GM12891 (cell line): ENCODE results near the gene DLGAP1.

Experiments
- POLR2A ChIP-seq: IDR thresholded peaks from 2 replicates; pipeline ENCODE4 v1.6.1; 2011; ENCODE audit warnings: low read depth, low read length, control low read depth
- POLR2AphosphoS5 ChIP-seq: IDR thresholded peaks from 2 replicates; pipeline ENCODE4 v1.6.1; 2011; ENCODE audit warnings: low read depth, low read length, control low read depth
- POU2F2 ChIP-seq: IDR thresholded peaks from 2 replicates; pipeline ENCODE4 v1.6.1; 2011; ENCODE audit warnings: low read depth, mild to moderate bottlenecking, control low read depth, low read length, moderate library complexity
- SPI1 ChIP-seq: IDR thresholded peaks from 2 replicates; pipeline ENCODE4 v1.6.1; 2011; ENCODE audit warnings: low read depth, low read length, control low read depth
- TAF1 ChIP-seq: IDR thresholded peaks from 2 replicates; pipeline ENCODE4 v1.6.1; 2011; ENCODE audit warnings: low read depth, low read length, control low read depth

DNA sequence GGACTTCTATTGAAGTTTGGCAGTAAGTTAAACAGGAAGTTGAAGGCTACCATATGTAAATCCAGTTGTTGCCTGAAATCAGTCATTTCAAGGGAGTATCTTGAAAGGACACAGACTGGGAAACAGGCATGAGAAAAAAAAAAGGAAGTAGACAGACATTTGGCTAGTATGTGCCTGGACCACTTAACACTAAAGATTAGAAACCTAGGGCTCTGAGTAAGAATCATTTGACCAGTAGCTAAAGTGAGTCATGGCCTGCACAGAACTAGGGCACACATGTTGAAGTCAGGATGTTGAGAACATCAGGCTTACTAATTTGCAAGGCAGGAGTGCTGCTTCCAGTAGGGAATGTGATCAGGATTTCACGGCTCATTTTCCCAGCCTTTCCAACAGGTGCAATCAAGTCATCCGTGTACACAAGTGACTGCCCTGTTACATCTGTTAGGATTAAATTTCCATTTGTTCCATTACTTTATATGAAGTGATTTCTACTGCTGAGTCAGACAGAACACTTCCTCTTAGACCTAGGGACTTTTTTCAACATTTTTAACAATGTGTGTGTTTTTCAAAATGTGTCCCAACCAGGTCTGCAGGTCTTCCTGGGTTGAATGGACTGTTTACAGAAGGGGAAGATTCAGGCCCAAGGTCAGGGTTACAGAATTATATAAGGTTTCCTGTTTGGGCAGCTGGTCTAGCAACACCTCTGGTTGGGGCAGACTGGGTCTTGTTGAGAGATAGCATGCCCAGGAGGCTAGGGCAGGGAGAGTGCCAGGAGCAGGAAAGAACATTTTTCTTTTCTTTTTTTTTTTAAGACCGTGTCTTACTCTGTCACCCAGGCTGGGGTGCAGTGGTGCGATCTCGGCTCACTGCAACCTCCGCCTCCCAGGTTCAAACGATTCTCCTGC, 859.5 kb downstream of the DLGAP1 start:
- TF ChIP-seq POLR2A: no peak; the same call in 1 of the 2 replicates
- no peak for TF ChIP-seq POLR2AphosphoS5
- no peak for TF ChIP-seq TAF1
- peak; percentile 78 for TF ChIP-seq SPI1
- TF ChIP-seq POU2F2: peak; percentile 80
